HG02571 (cell line): ENCODE data around the gene TMEM222.

Source experiments
- ATAC-seq: cut with Tn5 transposase; IDR thresholded peaks from one replicate; pipeline ENCODE4 v1.9.1; 2021; ENCODE audit warnings: mild to moderate bottlenecking, moderate library complexity; ENCODE audit not compliant: unreplicated experiment

Gene TMEM222

DNA sequence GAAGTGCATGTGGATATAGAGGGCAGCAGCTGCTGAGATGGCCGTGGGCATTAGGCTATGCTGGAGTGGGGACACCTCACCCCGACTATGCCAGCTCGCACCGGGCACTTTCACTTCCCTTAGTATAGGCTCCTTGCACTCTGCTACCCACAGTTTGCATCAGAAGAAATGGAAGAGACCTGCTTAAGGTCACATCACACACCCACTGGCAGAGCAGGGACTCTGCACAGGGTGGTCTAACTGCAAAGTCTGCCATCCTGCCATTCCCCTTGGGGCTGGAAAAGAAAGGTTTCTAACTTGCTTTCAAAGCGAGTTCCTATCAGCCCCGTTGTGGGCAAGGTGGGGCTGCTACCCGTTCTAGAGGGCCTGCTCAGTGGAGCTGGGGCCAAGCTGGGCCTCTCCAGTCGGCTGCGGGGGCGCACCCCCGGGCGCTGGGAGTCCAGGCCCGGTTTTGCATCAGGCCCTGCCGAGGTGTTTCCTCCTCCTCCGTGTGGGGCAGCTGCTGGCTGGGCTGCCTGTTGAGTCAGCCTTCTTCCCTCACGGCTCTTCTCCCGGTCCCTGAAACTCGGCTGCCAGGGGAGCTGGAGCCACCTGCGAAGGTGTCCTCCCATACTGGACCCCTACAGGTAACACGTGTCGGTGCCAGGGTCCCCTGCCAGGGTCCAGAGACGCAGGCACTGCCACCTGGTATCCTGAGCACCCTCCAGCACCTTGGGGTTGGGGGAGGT lies 19.7 kb downstream of the TMEM222 start, which contains the start of gene SYTL1:
Gene SYTL1, plus strand, starts transcription at position 498 of the 728 bp plus-strand sequence. CDS start 3,313 bp downstream, outside the sequence.
- peak; percentile 66 for ATAC-seq

DNA sequence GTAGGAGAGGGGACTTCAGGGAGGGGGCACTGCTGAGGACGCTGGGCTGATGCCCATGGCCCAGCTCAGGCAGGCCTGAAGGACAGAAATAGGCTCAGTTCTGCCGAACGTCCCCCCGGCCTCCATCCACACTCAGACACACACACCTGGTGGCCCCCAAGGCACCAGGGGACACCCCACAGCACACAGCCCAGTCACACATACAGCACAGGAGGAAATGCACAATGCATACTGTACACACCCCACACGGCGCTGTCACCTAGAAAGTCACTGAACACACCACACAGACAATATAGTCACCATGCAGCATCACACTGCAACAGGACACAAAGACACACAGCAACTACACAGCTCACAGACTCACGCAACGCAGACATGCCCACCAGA lies 20.4 kb downstream of the TMEM222 start:
- ATAC-seq, result no peak

DNA sequence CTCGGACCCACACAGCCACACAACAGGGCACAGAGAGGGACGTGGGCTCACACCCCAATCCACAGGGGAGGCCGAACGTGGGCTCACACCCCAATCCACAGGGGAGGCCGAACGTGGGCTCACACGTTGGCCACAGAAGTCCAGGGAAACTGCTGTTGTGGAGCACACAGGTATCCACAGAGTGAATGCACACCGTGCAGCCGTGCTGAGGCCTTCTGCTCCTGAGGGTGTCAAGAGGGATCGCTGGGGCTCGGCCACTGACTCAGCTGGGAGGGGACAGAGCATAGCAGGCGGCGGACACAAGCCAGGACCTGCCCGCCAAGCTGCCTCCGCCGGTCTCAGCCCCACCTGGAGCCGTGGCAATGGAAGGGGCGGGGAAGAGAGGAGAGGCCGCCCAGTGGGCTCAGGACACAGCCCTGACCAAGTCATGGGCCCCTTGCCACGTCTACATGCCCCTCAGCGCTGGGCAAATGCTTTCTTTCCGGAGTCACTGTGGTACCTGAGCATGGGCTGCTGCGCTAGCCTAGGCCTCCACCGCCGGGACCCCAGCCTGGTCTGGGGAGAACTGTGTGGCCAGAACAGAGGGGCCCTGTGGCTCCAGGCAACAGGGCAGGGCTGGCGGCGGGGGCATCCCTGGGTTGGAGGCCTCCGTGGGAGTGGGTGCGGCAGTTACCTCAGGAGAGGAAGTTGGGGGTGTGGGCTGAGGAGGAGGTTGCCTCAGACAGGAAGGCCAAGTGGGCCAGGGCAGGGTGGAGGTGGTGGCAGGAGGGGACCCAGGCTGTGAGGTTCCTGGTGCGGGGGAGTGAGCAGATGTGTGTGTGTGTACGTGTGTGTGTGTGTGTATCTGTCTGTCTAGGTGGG lies 21.0 kb downstream of the TMEM222 start:
- ATAC-seq, result no peak

DNA sequence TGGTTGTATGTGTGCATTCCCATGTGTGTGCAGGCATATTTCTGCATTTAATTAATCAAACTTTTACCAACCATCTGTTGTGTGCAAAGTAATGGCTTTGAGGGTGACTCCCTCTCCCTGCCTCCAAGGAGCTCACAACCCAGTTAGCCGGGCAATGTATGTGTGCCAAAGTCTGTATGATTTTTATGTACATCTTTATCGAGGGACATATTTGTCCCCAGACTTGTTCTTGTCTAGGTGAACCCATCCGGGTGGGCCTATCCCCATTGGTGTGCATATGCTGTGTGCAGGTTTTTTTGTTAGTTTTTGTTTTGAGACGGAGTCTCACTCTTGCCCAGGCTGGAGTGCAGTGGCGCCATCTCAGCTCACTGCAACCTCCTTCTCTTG lies 21.7 kb downstream of the TMEM222 start:
- ATAC-seq, result no peak

DNA sequence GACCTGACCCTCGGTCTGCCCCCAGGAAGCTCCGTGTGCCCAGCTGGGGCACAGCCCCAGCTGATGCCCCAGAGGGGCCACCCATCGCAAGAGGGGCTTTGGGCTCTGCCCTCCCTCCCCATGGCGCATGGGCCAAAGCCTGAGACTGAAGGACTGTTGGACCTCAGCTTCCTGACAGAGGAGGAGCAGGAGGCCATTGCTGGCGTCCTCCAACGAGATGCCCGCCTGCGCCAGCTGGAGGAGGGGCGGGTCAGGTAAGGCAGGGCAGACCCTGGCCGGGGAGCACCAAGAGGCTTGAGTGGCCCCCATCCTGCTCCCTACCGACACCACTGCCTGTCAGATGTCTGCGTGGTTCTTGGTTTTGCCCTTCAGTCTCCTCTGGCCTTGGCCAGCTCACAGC lies 23.3 kb downstream of the TMEM222 start:
- no peak for ATAC-seq

DNA sequence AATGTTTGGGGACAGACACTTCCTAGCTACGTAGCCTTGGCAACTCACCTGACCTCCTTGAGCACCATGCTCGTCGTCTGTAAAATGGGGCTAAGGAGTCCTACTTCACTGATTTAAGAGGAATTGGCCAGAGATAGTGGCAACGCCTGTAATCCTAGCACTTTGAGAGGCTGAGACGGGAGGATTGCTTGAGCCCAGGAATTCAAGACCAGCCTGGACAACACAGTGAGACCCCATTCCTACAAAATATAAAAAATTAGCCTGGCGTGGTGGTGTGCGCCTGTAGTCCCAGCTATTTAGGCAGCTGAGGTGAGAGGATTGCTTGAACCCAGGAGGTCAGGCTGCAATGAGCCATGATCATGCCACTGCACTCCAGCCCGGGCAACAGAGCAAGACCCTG lies 24.4 kb downstream of the TMEM222 start:
- no peak for ATAC-seq

DNA sequence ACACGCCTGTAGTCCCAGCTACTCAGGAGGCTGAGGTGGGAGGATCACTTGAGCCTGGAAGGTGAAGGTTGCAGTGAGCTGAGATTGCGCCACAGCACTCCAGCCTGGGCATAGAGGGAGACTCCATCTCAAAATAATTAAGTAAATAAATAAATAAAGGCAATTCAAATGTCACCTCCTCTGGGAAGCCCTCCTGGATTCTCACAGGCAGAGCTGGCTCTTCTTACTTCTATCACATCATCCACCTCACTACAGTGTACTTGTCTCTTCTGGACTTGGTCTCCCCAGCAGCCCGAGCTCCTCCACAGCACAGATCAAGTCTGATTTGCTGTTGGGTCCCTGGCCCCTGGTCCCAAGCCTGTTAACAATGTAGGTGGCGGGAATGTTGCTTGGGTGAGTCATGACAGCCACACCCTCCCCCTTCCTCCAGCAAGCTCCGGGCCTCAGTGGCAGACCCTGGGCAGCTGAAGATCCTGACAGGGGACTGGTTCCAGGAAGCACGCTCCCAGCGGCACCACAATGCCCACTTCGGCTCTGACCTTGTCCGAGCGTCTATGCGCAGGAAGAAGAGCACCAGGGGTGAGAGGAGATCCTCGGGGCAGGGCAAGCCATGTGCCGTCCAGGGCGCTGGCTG lies 25.1 kb downstream of the TMEM222 start:
- no peak for ATAC-seq

DNA sequence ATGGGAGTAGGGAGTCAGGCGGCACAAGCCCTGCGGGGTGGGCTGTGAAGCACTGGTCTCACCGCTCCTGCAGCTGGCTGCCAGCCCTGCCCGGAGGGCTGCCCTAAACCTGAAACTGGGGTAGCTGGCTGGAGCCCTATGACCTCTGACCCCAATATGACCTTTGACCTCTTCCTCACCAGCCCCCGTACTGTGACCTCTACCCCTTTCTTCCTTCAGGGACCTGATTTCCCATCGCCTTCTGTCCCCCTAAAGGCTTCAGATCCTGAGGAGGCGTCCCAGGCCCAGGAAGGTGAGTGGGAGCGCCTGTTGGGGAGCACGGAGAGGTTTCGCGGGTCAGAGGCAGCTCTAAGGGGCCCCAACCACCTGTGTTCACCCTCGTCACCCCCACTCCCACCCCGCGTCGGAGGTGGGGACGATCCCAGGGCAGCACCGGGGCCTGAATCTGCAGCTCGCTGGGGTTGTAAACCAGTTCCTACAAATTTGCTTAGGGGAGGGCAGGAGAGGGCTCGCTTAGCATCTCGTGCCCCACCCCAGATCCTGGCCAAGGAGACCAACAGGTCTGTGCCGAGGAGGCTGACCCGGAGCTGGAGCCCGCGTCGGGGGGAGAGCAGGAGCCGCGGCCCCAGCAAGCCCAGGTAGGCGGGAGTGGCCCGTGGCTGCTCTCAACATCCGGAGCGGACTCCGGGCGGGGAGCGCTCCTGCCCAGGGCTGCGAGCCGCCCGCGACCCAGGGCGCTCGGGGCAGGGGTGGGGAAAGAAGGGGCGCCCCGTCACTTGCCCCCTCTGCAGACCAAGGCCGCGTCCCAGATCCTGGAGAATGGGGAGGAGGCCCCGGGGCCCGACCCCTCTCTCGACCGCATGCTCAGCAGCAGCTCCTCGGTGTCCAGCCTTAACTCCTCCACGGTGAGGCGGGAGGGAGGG lies 27.2 kb downstream of the TMEM222 start:
- ATAC-seq, result no peak

DNA sequence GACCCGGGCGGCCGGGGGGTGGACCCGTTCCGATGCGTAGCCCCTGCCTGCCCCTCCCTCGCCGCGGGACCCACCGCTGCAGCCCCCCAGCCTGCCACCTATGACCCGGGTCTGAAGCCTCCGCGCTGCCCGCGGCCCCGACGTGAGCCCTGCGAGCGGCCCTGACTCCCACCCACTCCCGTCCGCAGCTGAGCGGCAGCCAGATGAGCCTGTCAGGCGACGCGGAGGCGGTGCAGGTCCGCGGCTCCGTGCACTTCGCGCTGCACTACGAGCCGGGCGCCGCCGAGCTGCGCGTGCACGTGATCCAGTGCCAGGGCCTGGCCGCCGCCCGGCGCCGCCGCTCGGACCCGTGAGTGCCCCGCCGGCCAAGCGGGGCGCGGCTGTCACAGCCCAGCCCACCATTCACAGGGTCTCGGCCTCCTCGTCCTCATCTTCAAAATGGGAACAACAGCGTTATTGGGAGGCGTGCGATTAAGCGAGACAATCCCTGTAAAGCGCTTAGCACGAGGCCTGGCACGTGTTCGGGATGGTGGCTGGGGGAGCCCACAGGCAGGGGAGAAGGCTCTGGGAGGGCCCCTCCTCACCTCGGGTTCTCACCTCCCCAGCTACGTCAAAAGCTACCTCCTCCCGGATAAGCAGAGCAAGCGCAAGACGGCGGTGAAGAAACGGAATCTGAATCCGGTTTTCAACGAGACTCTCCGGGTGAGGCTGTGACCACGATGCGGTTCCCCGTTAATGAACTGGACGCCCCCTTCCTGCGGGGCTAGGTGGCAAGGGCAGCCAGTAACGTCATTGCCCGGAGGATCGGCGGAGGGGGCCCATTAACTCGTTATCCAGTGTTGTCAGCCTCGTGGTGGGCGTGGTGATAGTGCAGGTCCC lies 28.1 kb downstream of the TMEM222 start:
- ATAC-seq, result no peak

DNA sequence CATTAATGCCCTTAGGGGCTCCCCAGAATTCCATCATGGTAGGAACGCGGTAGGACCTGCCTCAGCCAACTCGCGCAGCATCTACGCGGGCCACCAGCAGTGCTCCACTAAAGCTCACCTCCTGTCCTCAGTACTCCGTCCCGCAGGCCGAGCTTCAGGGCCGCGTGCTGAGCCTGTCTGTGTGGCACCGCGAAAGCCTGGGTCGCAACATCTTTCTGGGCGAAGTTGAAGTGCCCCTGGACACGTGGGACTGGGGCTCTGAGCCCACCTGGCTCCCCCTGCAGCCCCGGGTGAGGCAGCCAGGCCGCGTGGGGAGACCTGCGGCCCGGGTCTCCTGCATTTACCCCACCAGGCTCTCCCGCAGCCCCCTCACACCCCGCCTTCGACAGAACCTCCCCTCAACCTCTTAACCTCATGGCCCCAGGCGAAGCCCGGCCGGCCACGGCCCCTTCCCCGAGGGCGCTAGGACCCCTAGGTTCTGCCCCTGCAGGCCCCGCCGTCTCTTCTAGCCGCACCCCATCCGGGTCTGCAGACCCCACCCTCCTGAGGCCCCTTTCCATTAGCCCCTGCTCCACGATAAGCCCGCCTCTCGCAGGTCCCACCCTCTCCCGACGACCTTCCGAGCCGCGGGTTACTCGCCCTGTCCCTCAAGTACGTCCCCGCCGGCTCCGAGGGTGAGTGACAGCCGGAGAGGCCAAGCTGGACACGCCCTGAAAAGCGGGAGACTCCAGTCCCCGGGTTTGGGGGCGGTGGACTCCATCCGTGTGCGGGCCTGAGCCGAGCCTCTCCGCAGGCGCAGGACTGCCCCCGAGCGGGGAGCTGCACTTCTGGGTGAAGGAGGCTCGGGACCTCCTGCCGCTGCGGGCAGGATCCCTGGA lies 28.9 kb downstream of the TMEM222 start:
- ATAC-seq, result no peak

DNA sequence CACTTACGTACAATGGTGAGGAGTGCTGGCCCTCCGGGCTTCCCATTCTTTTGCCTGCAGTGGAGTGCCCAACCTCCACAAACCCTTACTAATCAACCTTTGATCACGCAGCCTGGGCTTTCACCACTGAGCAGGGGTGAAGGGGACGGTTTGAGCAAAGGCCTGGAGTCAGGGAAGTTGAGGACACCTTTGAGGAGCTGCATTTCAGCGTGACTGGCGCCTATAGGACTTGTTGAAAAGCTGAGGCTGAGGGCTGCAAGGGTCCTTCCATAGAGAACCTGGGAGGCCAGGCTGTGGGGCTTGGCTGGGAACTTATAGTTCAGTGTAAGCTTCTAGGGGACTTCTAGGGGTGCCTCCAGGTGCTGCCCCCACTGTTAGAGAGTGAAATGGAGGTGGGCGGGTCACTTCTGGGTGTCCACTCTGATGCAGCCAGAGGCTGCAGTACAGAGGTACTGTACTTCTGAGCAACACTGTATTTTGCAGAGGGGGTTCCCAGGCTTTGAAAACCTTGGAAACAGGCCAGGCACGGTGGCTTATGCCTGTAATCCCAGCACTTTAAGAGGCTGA lies 29.7 kb downstream of the TMEM222 start:
- ATAC-seq, result no peak

DNA sequence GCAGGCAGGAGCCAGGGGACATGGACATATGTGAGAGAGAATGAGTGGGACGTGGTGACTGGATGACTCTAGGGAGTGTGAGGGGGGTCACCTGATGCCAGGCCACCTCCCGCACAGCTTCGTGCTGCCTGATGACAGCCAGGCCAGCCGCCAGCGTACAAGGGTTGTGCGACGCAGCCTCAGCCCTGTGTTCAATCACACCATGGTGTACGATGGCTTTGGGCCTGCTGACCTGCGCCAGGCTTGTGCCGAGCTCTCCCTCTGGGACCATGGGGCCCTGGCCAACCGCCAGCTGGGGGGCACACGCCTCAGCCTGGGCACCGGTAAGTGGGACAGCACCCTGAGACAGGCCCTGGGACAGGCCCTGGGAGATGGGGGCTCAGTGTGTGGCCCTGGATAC lies 31.2 kb downstream of the TMEM222 start:
- ATAC-seq, result no peak

DNA sequence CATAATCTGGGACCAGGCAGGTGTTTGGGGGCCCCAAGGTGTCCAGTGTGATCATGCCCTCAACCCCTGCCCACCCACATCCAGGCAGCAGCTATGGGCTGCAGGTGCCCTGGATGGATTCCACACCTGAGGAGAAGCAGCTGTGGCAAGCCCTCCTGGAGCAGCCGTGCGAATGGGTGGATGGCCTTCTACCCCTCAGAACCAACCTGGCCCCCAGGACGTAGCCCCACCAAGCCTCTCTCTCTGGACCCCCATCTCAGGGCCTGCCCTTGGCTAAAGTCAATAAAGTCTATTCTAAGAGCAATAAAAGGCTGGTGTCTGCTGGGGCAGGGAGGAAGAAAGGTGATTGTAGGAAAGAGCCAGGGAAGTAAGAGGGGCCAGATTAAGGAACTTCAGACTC lies 31.7 kb downstream of the TMEM222 start:
- no peak for ATAC-seq

DNA sequence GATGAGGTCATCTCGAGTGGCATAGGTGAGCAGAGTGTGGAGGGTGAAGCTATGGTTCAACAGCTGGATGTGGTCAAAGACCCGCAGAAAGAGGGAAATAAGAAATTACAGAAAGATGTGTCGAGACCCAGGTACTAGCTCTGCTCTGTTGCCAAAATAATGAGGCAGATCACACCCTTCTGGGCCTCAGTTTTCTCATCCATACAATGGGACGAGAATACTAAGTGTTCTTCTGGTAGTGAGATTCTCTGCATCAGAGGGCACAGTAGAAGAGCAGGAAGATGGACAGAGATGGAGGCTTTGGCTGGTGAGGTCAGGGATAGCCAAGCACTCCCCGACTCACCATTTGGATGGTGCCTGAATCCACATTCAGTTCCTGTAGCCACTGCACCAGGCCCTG lies 33.7 kb downstream of the TMEM222 start:
- no peak for ATAC-seq

DNA sequence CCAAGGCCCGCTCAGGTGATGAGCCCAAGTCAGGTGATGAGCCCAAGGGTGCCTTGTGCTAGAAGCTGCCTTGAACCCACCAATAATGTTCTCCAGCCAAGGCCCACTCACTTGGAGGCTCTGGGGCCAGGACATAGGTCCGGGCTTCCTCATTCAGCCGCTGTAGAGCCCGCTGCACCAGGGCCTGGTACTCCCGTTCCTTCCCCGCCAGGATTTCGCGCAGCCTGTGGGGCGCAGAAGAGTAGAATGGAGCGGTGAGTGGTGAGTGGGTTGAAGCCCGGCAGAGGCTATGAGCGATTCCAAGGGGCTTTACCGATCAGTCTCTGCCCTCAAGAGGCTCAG lies 34.3 kb downstream of the TMEM222 start:
- ATAC-seq, result no peak

DNA sequence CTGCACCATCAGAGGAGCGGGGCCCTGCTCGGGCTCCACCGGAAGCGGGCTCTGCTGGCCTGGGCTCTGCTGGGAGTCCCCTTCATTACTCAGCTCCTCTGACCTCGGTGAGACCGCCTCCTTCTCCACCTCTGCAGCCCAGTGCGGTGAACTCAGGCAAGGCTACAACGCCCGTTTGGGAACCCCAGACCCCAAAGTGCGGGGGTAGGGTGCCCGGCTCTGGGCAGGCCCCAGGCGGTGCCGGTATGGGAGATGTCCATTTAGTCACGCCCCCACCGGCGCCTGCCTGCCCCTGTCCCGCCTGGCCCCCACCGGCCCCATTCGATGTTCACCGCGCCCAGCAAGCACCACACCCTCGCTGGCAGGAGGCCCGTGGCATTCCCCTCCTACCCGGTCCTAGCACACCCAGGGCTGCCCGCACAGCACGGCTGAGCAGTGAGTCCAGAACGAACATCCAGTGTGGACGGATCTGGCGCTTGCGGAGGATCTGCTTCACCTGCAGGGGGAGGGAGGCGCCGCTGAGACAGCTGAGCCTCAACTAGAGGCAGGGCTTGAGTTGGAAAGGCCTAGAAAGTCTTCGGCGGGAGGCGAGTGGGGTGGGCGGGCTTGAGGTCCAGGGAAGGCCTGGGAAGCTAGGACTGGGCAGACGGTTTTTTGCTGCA lies 34.8 kb downstream of the TMEM222 start:
- ATAC-seq, result no peak

DNA sequence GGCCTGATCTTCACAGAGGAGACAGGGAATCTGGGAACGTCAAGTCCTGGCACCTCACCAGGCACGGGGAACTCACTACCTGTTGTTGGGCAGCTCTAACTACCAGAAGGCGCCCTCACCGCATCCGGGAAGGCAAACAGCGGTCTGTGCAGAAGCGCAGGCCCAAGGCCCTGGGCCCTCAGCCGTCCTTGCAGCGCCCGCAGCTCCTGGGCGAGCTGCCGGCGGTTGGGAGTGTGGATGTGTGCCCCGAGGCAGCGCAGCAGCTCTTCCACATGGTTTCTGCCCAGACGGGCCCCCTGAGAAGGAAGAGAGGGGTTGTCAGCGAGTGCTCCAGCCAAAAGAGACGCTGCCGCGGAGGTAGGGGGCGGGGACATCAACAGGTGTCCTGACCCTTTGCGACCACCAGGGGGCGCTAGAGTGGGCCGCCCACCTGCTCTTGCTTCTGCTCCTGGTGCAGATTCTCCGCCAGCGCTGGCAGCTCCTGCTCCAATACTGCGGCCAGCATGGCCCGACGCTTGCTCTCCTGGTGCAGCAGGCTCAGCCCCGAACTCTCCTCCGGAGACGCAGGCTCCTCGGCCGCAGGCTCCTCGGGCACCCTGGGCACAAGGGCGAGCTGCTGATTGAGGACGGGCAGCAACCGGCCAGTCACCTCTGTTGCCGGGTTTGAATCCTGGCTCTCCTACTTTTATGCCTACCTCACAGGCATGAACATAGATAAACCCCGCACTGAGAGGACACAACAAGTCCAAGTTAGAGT lies 35.5 kb downstream of the TMEM222 start:
- ATAC-seq, result no peak
